Spleen (tissue), 11 donors: ENCODE results near the gene TBC1D20. TPM values are rescaled to one million over a fixed set of nuclear protein-coding genes. Genes with fewer than 3 reads are reported as not detected.
A peak's percentile ranks its signal among the peaks of the same experiment; 100 is the strongest.
"Not testable (repeated sequence)": the region's sequence is repeated elsewhere in the genome, so short reads cannot be mapped to it uniquely, and the experiment has no call there.

Source experiments
- DNase-seq: peaks from one replicate; pipeline ENCODE4 v3.0.0-alpha.2; 2020
- H3K27ac ChIP-seq, 8 donors: fragments of 200-600 bp; sonication (generic) in 7 of 8; 1 replicate in 4 of 8; 2 replicates in 4 of 8; pipeline versions ENCODE4 v1.5.0 to v1.8.0; 2016 to 2021; ENCODE audit warnings: inconsistent platforms in 4 of 8, mild to moderate bottlenecking in 4 of 8, moderate library complexity in 1 of 8
- H3K27me3 ChIP-seq, 7 donors: fragments of 200-600 bp; sonication (generic) in 6 of 7; replicated peaks in 1 of 7; 1 replicate in 4 of 7; 2 replicates in 3 of 7; pipeline versions ENCODE4 v1.5.0 to v1.8.0; 2016 to 2021; ENCODE audit warnings: inconsistent platforms in 3 of 7, mild to moderate bottlenecking in 1 of 7
- H3K36me3 ChIP-seq, 6 donors: fragments of 200-600 bp; sonication (generic) in 5 of 6; 1 replicate in 4 of 6; 2 replicates in 2 of 6; pipeline versions ENCODE4 v1.5.0 to v1.8.0; 2016 to 2021; ENCODE audit warnings: inconsistent platforms in 2 of 6
- H3K4me1 ChIP-seq, 6 donors: fragments of 200-600 bp; sonication (generic) in 5 of 6; 1 replicate in 3 of 6; 2 replicates in 3 of 6; pipeline versions ENCODE4 v1.5.0 to v1.8.0; 2016 to 2021; ENCODE audit warnings: inconsistent platforms in 3 of 6
- H3K4me3 ChIP-seq, 8 donors: fragments of 200-600 bp; sonication (generic) in 7 of 8; 1 replicate in 4 of 8; 2 replicates in 4 of 8; pipeline versions ENCODE4 v1.5.0 to v1.8.0; 2016 to 2021; ENCODE audit warnings: inconsistent platforms in 4 of 8, mild to moderate bottlenecking in 4 of 8, moderate library complexity in 2 of 8
- H3K9me3 ChIP-seq, 8 donors: fragments of 200-600 bp; sonication (generic) in 7 of 8; 1 replicate in 4 of 8; 2 replicates in 4 of 8; pipeline versions ENCODE4 v1.5.0 to v1.8.0; 2016 to 2021; ENCODE audit warnings: inconsistent platforms in 4 of 8
- CTCF ChIP-seq, 11 experiments: fragments of 200-600 bp in 7 of 11; fragments of 450-650 bp in 4 of 11; sonication (generic) in 4 of 11; IDR thresholded peaks in 8 of 11; conservative IDR thresholded peaks in 3 of 11; 1 replicate in 7 of 11; 2 replicates in 4 of 11; pipeline versions ENCODE4 v1.4.0 to v1.8.0; 2016 to 2021; ENCODE audit warnings: antibody characterized with exemption in 11 of 11, inconsistent platforms in 4 of 11, mild to moderate bottlenecking in 1 of 11
- POLR2A ChIP-seq, 3 donors: fragments of 450-650 bp; IDR thresholded peaks; one replicate each; pipeline ENCODE4 v1.5.1; 2017; ENCODE audit warnings: antibody characterized with exemption in 3 of 3, mild to moderate bottlenecking in 1 of 3
- POLR2AphosphoS5 ChIP-seq, 3 donors: sonication (generic); formaldehyde crosslinking; IDR thresholded peaks; one replicate each; pipeline ENCODE4 v1.5.1; 2017; ENCODE audit warnings: antibody characterized with exemption in 3 of 3
- WGBS, 5 donors: extraction: QIAGEN DNeasy Blood & Tissue Kit in 3 of 5; methylation state at CpG; one replicate each; pipeline versions ENCODE4 v1.1.5 to v1.1.7; 2013 to 2018; 5-methylcytosine and 5-hydroxymethylcytosine counted together
- intact Hi-C: fragments of 100-400 bp; cut with DNase I; formaldehyde crosslinking; loops from one replicate; pipeline ENCODE4 v1.15.0; 2023; ENCODE audit warnings: low total_unique reads
- polyA plus RNA-seq, 3 donors: library from polyadenylated mRNA; stranded (reverse); fragments of 200-250 nt; gene quantifications; one replicate each; pipeline ENCODE4 v1.2.1, GENCODE V29; 2013
- total RNA-seq, 7 donors: library from RNA; depleted of rRNA in 3 of 7; stranded (reverse); fragments of >200 nt in 3 of 7; fragmentation: NEBNext Ultra II Directional in 4 of 7; extraction: Animal tissue kit (Norgen Biotek cat#: 25700) in 4 of 7; gene quantifications; one replicate each; pipeline versions ENCODE4 v1.1.0 to v1.2.1, GENCODE V29; 2016 to 2021
- donor health status: healthy with polysubstance abuse.
- donor health status: DM: no; HTN: no; CAD: no; lungs with moderate emphysema.
- donor health status: DM: no; HTN: no; CAD: no.
- donor health status: Bipolar disorder and iron deficiency.
- donor health status: healthy.
- donor health status: DM: no; HTN: no; CAD: no.
- donor health status: DM: yes; HTN: yes; CAD: no.

Gene TBC1D20
- total and polyA plus RNA-seq, 10 donors = 9.2 to 41.0 (median 32.8) TPM

GRCh38 chr20:396619-397431, 65.5 kb downstream of the TBC1D20 start:
- TF ChIP-seq CTCF (IDR thresholded peaks at IDR 0.05 in 8 of 11, conservative IDR thresholded peaks at IDR 0.05 in 3 of 11) = no peak
- TF ChIP-seq POLR2AphosphoS5 (IDR thresholded peaks at IDR 0.05) = no peak
- TF ChIP-seq POLR2A (IDR thresholded peaks at IDR 0.05) = no peak
- Histone ChIP-seq H3K27ac (no peak overlapping the region), H3K9me3 (no peaks in the 10 kb centered on the region), H3K4me1 (peaks cover 0 to 3% (median 0%) of the 10 kb centered on the region in 6 donors), H3K27me3 (no peaks in the 10 kb centered on the region), H3K4me3 (no peak overlapping the region), H3K36me3 (peaks cover 6 to 70% (median 60%) of the 10 kb centered on the region in 6 donors)
- DNase-seq = peak; percentile 22
- WGBS, 5 donors = 80 to 94% (median 90%) methylated on average over 3 to 4 of the region's 4 CpGs
- intact Hi-C loops = no loop called here

- H3K36me3 ChIP-seq = peaks cover 6 to 76% (median 66%) of the 10 kb centered on the region in 6 donors
- no peaks in the 10 kb centered on the region for H3K9me3 ChIP-seq
- H3K27me3 ChIP-seq = no peaks in the 10 kb centered on the region
- peak; percentile 66 for DNase-seq
- intact Hi-C loops = no loop called here
- H3K4me3 ChIP-seq = no peak overlapping the region
- no peak overlapping the region for H3K27ac ChIP-seq
- TF ChIP-seq CTCF (IDR thresholded peaks at IDR 0.05 in 8 of 11, conservative IDR thresholded peaks at IDR 0.05 in 3 of 11) = no peak
- peak in 1 of 3 donors; percentile 37 for TF ChIP-seq POLR2AphosphoS5 (IDR thresholded peaks at IDR 0.05)
- no peaks in the 10 kb centered on the region for H3K4me1 ChIP-seq
- 90 to 96% (median 96%) methylated on average over 20 to 24 of the region's 24 CpGs for WGBS, 5 donors
Measured at GRCh38 chr20:396252-396618, 66.1 kb downstream of the TBC1D20 start.

- H3K4me1 ChIP-seq, H3K9me3 ChIP-seq, H3K27me3 ChIP-seq, intact Hi-C loops, H3K4me3 ChIP-seq, H3K27ac ChIP-seq: not testable (repeated sequence)
- 85 to 95% (median 86%) methylated on average over 2 of the region's 2 CpGs for WGBS, 5 donors
- peaks cover 6 to 100% (median 91%) of the 10 kb centered on the region in 6 donors for H3K36me3 ChIP-seq
- peak; percentile 17 for DNase-seq
Measured at GRCh38 chr20:393296-393695, 69.0 kb downstream of the TBC1D20 start.

- intact Hi-C loops = no loop called here
- 91 to 96% (median 93%) methylated on average over 27 to 29 of the region's 29 CpGs for WGBS, 5 donors
- TF ChIP-seq POLR2AphosphoS5 (IDR thresholded peaks at IDR 0.05) (peak in 2 of 3 donors; percentile 10 to 50), POLR2A (IDR thresholded peaks at IDR 0.05) (no peak)
Measured at GRCh38 chr20:391041-391711, 71.2 kb downstream of the TBC1D20 start.

GRCh38 chr20:389220-389619, 73.1 kb downstream of the TBC1D20 start:
- TF ChIP-seq CTCF (IDR thresholded peaks at IDR 0.05 in 8 of 11, conservative IDR thresholded peaks at IDR 0.05 in 3 of 11) = no peak
- no peak for TF ChIP-seq POLR2AphosphoS5 (IDR thresholded peaks at IDR 0.05)
- no peak for TF ChIP-seq POLR2A (IDR thresholded peaks at IDR 0.05)
- Histone ChIP-seq H3K4me3 (no peak overlapping the region), H3K27ac (no peak overlapping the region), H3K27me3 (no peaks in the 10 kb centered on the region), H3K4me1 (peaks cover 0 to 8% (median 0%) of the 10 kb centered on the region in 6 donors), H3K9me3 (no peaks in the 10 kb centered on the region), H3K36me3 (peaks cover 0 to 90% (median 62%) of the 10 kb centered on the region in 6 donors)
- DNase-seq = peak; percentile 42
- 80 to 97% (median 89%) methylated on average over 6 of the region's 6 CpGs for WGBS, 5 donors
- intact Hi-C loops = no loop called here

More at GRCh38 chr20:391041-391711, 71.2 kb downstream of the TBC1D20 start:
- H3K4me3 ChIP-seq = no peak overlapping the region
- no peaks in the 10 kb centered on the region for H3K9me3 ChIP-seq
- no peaks in the 10 kb centered on the region for H3K4me1 ChIP-seq
- DNase-seq = peak; percentile 61
- peaks cover 0 to 99% (median 78%) of the 10 kb centered on the region in 6 donors for H3K36me3 ChIP-seq
- H3K27me3 ChIP-seq = no peaks in the 10 kb centered on the region
- no peak overlapping the region for H3K27ac ChIP-seq
